Measurements from ENCODE around the gene PADI3.

DNA sequence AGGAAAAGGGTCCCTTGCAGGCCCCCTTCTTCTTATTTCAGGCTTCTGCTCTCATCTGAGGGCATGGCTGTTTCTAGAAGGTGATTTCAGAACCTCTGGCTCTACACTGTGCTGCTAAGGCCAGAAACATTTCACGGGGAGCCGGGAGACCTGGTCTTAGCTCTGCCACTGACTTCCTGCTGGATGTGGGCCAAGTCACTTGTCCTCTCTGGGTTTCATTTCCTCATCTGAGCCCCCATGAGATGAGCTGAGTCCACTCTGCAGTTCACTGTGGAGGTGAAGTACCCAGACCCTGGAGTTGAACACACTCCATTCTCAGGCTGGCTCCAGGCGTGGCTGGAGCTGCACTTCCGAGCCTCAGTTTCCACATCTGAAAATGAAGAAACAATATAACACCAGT is 41.9 kb upstream of the PADI3 start:
- TF ChIP-seq, protein P1, sequence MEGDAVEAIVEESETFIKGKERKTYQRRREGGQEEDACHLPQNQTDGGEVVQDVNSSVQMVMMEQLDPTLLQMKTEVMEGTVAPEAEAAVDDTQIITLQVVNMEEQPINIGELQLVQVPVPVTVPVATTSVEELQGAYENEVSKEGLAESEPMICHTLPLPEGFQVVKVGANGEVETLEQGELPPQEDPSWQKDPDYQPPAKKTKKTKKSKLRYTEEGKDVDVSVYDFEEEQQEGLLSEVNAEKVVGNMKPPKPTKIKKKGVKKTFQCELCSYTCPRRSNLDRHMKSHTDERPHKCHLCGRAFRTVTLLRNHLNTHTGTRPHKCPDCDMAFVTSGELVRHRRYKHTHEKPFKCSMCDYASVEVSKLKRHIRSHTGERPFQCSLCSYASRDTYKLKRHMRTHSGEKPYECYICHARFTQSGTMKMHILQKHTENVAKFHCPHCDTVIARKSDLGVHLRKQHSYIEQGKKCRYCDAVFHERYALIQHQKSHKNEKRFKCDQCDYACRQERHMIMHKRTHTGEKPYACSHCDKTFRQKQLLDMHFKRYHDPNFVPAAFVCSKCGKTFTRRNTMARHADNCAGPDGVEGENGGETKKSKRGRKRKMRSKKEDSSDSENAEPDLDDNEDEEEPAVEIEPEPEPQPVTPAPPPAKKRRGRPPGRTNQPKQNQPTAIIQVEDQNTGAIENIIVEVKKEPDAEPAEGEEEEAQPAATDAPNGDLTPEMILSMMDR (IDR thresholded peaks at IDR 0.05): no peak
- TF ChIP-seq POLR2AphosphoS5 (IDR thresholded peaks at IDR 0.05): no peak

Data from breast epithelium (tissue), 3 donors.